Vagina (tissue), 2 donors: ENCODE results near the gene TMPRSS2. TPM values are rescaled to one million over a fixed set of nuclear protein-coding genes. Genes with fewer than 3 reads are reported as not detected.

ENCODE experiments used
- DNase-seq, 2 donors: peaks; one replicate each; pipeline ENCODE4 v3.0.0-alpha.2; 2017; ENCODE audit errors: extremely low spot score in 2 of 2
- H3K27ac ChIP-seq: fragments of 200-600 bp; sonication (generic); one replicate; pipeline ENCODE4 v1.5.1; 2019
- H3K27me3 ChIP-seq: fragments of 200-600 bp; sonication (generic); one replicate; pipeline ENCODE4 v1.5.1; 2019
- H3K36me3 ChIP-seq, 2 donors: fragments of 200-600 bp; sonication (generic); one replicate each; pipeline ENCODE4 v1.5.1; 2017 to 2019
- H3K4me1 ChIP-seq: fragments of 200-600 bp; sonication (generic); one replicate; pipeline ENCODE4 v1.5.1; 2019
- H3K4me3 ChIP-seq, 2 donors: fragments of 200-600 bp; sonication (generic); 1 replicate in 1 of 2; 2 replicates in 1 of 2; pipeline ENCODE4 v1.5.1; 2016 to 2019
- H3K9me3 ChIP-seq: fragments of 200-600 bp; sonication (generic); one replicate; pipeline ENCODE4 v1.5.1; 2019
- CTCF ChIP-seq, 3 experiments: fragments of 450-650 bp in 2 of 3; fragments of 200-600 bp in 1 of 3; sonication (generic) in 1 of 3; IDR thresholded peaks; one replicate each; pipeline ENCODE4 v1.5.1; 2017 to 2019; ENCODE audit warnings: antibody characterized with exemption in 3 of 3, mild to moderate bottlenecking in 2 of 3, moderate library complexity in 2 of 3
- POLR2A ChIP-seq, 2 donors: fragments of 450-650 bp; IDR thresholded peaks; one replicate each; pipeline ENCODE4 v1.6.1; 2017; ENCODE audit warnings: antibody characterized with exemption in 2 of 2, mild to moderate bottlenecking in 2 of 2, moderate library complexity in 2 of 2
- POLR2AphosphoS5 ChIP-seq, 2 donors: sonication (generic); formaldehyde crosslinking; IDR thresholded peaks; one replicate each; pipeline ENCODE4 v1.9.0; 2017; ENCODE audit warnings: antibody characterized with exemption in 2 of 2, mild to moderate bottlenecking in 2 of 2, low read depth in 1 of 2; ENCODE audit not compliant: insufficient read depth in 1 of 2
- intact Hi-C: fragments of 100-400 bp; cut with DNase I; formaldehyde crosslinking; loops from one replicate; pipeline ENCODE4 v1.15.1; 2023
- total RNA-seq: library from RNA; depleted of rRNA; stranded (reverse); fragments of >200 nt; gene quantifications from one replicate; pipeline ENCODE4 v1.2.3, GENCODE V29; 2016

TMPRSS2 gene
- total RNA-seq, 1 donor from 2014 or later: 19.9 TPM

- peaks cover 3% of the 10 kb centered on the region for H3K4me1 ChIP-seq
- DNase-seq: no peak
- no peak overlapping the region for H3K27ac ChIP-seq
- H3K4me3 ChIP-seq: no peak overlapping the region
- H3K9me3 ChIP-seq: no peaks in the 10 kb centered on the region
- no peaks in the 10 kb centered on the region for H3K27me3 ChIP-seq
- intact Hi-C loops: loop anchor here (10.0 kb wide), 1 partner anchor 181 kb away; no protein-coding TSS in a partner anchor
- TF ChIP-seq POLR2AphosphoS5 (IDR thresholded peaks at IDR 0.05; ENCODE audit: insufficient read depth in 1 of 2, low read depth in 1 of 2) (no peak), CTCF (IDR thresholded peaks at IDR 0.05) (no peak), POLR2A (IDR thresholded peaks at IDR 0.05) (no peak)
- no peaks in the 10 kb centered on the region for H3K36me3 ChIP-seq
Observed at GRCh38 chr21:41466024-41466820, 41.7 kb downstream of the TMPRSS2 start.

GRCh38 chr21:41465176-41465781 lies 42.7 kb downstream of the TMPRSS2 start:
- DNase-seq: no peak
- intact Hi-C loops: loop anchor here (10.0 kb wide), 1 partner anchor 180 kb away; no protein-coding TSS in a partner anchor
- H3K27me3 ChIP-seq: no peaks in the 10 kb centered on the region
- no peak overlapping the region for H3K4me3 ChIP-seq
- H3K9me3 ChIP-seq: no peaks in the 10 kb centered on the region
- H3K27ac ChIP-seq: no peak overlapping the region
- no peaks in the 10 kb centered on the region for H3K36me3 ChIP-seq
- TF ChIP-seq POLR2A (IDR thresholded peaks at IDR 0.05): no peak
- TF ChIP-seq POLR2AphosphoS5 (IDR thresholded peaks at IDR 0.05; ENCODE audit: insufficient read depth in 1 of 2, low read depth in 1 of 2): no peak
- TF ChIP-seq CTCF (IDR thresholded peaks at IDR 0.05): no peak
- peaks cover 7% of the 10 kb centered on the region for H3K4me1 ChIP-seq

- Histone ChIP-seq H3K36me3 (peaks cover 0 to 17% of the 10 kb centered on the region in 2 donors), H3K27me3 (no peaks in the 10 kb centered on the region), H3K4me3 (no peak overlapping the region), H3K4me1 (peaks cover 7% of the 10 kb centered on the region), H3K27ac (no peak overlapping the region), H3K9me3 (no peaks in the 10 kb centered on the region)
- no peak for DNase-seq
- intact Hi-C loops: loop anchor here (10.0 kb wide), 1 partner anchor 176 kb away; no protein-coding TSS in a partner anchor
- TF ChIP-seq CTCF (IDR thresholded peaks at IDR 0.05) (peak; percentile 56 to 81 (median 79)), POLR2AphosphoS5 (IDR thresholded peaks at IDR 0.05; ENCODE audit: insufficient read depth in 1 of 2, low read depth in 1 of 2) (no peak)
Observed at GRCh38 chr21:41460578-41461527, 47.1 kb downstream of the TMPRSS2 start.

- intact Hi-C loops: loop anchor here (10.0 kb wide), 1 partner anchor 175 kb away; no protein-coding TSS in a partner anchor
- peaks cover 0 to 17% of the 10 kb centered on the region in 2 donors for H3K36me3 ChIP-seq
- H3K27me3 ChIP-seq: no peaks in the 10 kb centered on the region
- no peak for DNase-seq
- no peaks in the 10 kb centered on the region for H3K9me3 ChIP-seq
- peaks cover 7% of the 10 kb centered on the region for H3K4me1 ChIP-seq
- no peak overlapping the region for H3K27ac ChIP-seq
- no peak for TF ChIP-seq CTCF (IDR thresholded peaks at IDR 0.05)
- no peak for TF ChIP-seq POLR2A (IDR thresholded peaks at IDR 0.05)
- TF ChIP-seq POLR2AphosphoS5 (IDR thresholded peaks at IDR 0.05; ENCODE audit: insufficient read depth in 1 of 2, low read depth in 1 of 2): no peak
- no peak overlapping the region for H3K4me3 ChIP-seq
Observed at GRCh38 chr21:41459884-41460534, 47.9 kb downstream of the TMPRSS2 start.
